HCT116 (cell line): ENCODE results near the gene OSBP2. TPM values are rescaled to one million over a fixed set of nuclear protein-coding genes. Genes with fewer than 3 reads are reported as not detected.

Experiments used
- ATAC-seq: fragments of 200-7000 bp; cut with Tn5 transposase; 2 replicates; pipeline ENCODE4 v1.9.1; 2020; ENCODE audit warnings: mild to moderate bottlenecking, moderate library complexity
- BruUV-seq: library from RNA; stranded (reverse); fragments of 400-500 nt; replicated peaks from 2 replicates; lab custom pipeline; 2021; lab: Mats Ljungman, UMichigan
- CTCF ChIA-PET: fragments of 300-600 bp; sonication (Branson Sonifier 250); formaldehyde crosslinking; loops from one replicate; lab custom pipeline; 2021; ENCODE audit warnings: antibody characterized with exemption; lab: Charles Lee
- POLR2A ChIA-PET: fragments of 300-600, 350-600 bp; sonication (Branson Sonifier 250); formaldehyde crosslinking; loops from one replicate; lab custom pipeline; 2021; ENCODE audit warnings: antibody characterized with exemption; lab: Charles Lee
- RAD21 ChIA-PET, 2 experiments: fragments of 300-600 bp; sonication (Branson Sonifier 250); formaldehyde crosslinking; loops; one replicate each; lab custom pipeline; 2023; ENCODE audit warnings: low total read pairs in 2 of 2; ENCODE audit not compliant: uncharacterized antibody in 2 of 2, unreplicated experiment in 2 of 2, low non-redundant PET in 1 of 2; lab: Charles Lee
- DNase-seq: peaks from one replicate; pipeline ENCODE4 v3.0.0-alpha.2; 2010; ENCODE audit warnings: low read depth, low spot score
- H2AFZ ChIP-seq: fragments of 200-600 bp; shearing (Covaris generic), sonication (generic); 2 replicates; pipeline ENCODE4 v1.6.1; 2017; ENCODE audit warnings: low read depth, mixed run types, mixed read lengths, antibody characterized with exemption, low read length; ENCODE audit not compliant: poor library complexity, severe bottlenecking
- H3K27ac ChIP-seq: 2 replicates; pipeline ENCODE4 v1.5.1; 2012; ENCODE audit warnings: low read depth, low read length
- H3K27me3 ChIP-seq: fragments of 200-600 bp; sonication (generic); 2 replicates; pipeline ENCODE4 v1.6.1; 2016; ENCODE audit warnings: mixed run types, low read length, mixed read lengths; ENCODE audit not compliant: insufficient read depth
- H3K36me3 ChIP-seq, 2 experiments: fragments of 200-500 bp in 1 of 2; fragments of 200-600 bp in 1 of 2; sonication (Bioruptor generic) in 1 of 2; sonication (generic) in 1 of 2; 2 replicates each; pipeline versions ENCODE4 v1.5.1 to v1.6.1; 2014 to 2016; ENCODE audit warnings: low read length in 2 of 2, inconsistent platforms in 1 of 2, mixed read lengths in 1 of 2, mixed run types in 1 of 2; ENCODE audit not compliant: insufficient read depth in 2 of 2, control insufficient read depth in 1 of 2
- H3K4me1 ChIP-seq, 2 experiments: fragments of 200-600 bp in 1 of 2; sonication (generic) in 1 of 2; 2 replicates each; pipeline versions ENCODE4 v1.5.1 to v1.6.1; 2012 to 2017; ENCODE audit warnings: low read length in 2 of 2, inconsistent platforms in 1 of 2, mild to moderate bottlenecking in 1 of 2, mixed read lengths in 1 of 2, mixed run types in 1 of 2, moderate library complexity in 1 of 2; ENCODE audit not compliant: insufficient read depth in 2 of 2, control insufficient read depth in 1 of 2
- H3K4me2 ChIP-seq: fragments of 200-600 bp; sonication (generic); 2 replicates; pipeline ENCODE4 v1.6.1; 2017; ENCODE audit warnings: mixed run types, low read length, mixed read lengths
- H3K4me3 ChIP-seq, 2 experiments: fragments of 200-600 bp in 1 of 2; sonication (generic) in 1 of 2; replicated peaks in 1 of 2; 2 replicates each; pipeline ENCODE4 v1.5.1; 2011 to 2016; ENCODE audit warnings: low read length in 2 of 2, control low read depth in 1 of 2, low read depth in 1 of 2, mild to moderate bottlenecking in 1 of 2, mixed read lengths in 1 of 2, mixed run types in 1 of 2
- H3K79me2 ChIP-seq: fragments of 200-600 bp; sonication (generic); 2 replicates; pipeline ENCODE4 v1.6.1; 2017; ENCODE audit warnings: mild to moderate bottlenecking, mixed run types, low read length, moderate library complexity, mixed read lengths; ENCODE audit not compliant: insufficient read depth
- H3K9ac ChIP-seq: fragments of 200-600 bp; sonication (generic); 2 replicates; pipeline ENCODE4 v1.6.1; 2016; ENCODE audit warnings: low read length, mixed read lengths
- H3K9me2 ChIP-seq: fragments of 200-600 bp; sonication (generic), shearing (Covaris generic); 2 replicates; pipeline ENCODE4 v1.6.1; 2017; ENCODE audit warnings: mixed run types, mild to moderate bottlenecking, moderate library complexity; ENCODE audit not compliant: insufficient read depth
- H3K9me3 ChIP-seq, 2 experiments: fragments of 200-500 bp in 1 of 2; fragments of 200-600 bp in 1 of 2; sonication (Bioruptor generic) in 1 of 2; sonication (generic) in 1 of 2; 2 replicates each; pipeline ENCODE4 v1.6.1; 2014 to 2017; ENCODE audit warnings: low read length in 2 of 2, mixed read lengths in 2 of 2, inconsistent platforms in 1 of 2, low read depth in 1 of 2, mild to moderate bottlenecking in 1 of 2, mixed run types in 1 of 2, moderate library complexity in 1 of 2; ENCODE audit not compliant: control insufficient read depth in 1 of 2, insufficient read depth in 1 of 2
- H4K20me1 ChIP-seq: fragments of 200-600 bp; sonication (generic), shearing (Covaris generic); 2 replicates; pipeline ENCODE4 v1.6.1; 2017; ENCODE audit warnings: mixed run types, mild to moderate bottlenecking, moderate library complexity; ENCODE audit not compliant: insufficient read depth
- ATF3 ChIP-seq: IDR thresholded peaks from 2 replicates; pipeline ENCODE4 v1.6.1; 2012
- CBX3 ChIP-seq: IDR thresholded peaks from 2 replicates; pipeline ENCODE4 v1.6.1; 2012; ENCODE audit warnings: low read depth
- EGR1 ChIP-seq: IDR thresholded peaks from 2 replicates; pipeline ENCODE4 v1.6.1; 2012; ENCODE audit warnings: low read depth
- EZH2 ChIP-seq: fragments of 200-600 bp; sonication (generic); IDR thresholded peaks from 2 replicates; pipeline ENCODE4 v1.6.1; 2017; ENCODE audit warnings: antibody characterized with exemption, mixed run types
- EZH2phosphoT487 ChIP-seq: fragments of 200-600 bp; IDR thresholded peaks from 2 replicates; pipeline ENCODE4 v1.6.1; 2018; ENCODE audit warnings: antibody characterized with exemption, borderline replicate concordance
- JUND ChIP-seq: IDR thresholded peaks from 2 replicates; pipeline ENCODE4 v1.6.1; 2012
- MAX ChIP-seq: IDR thresholded peaks from 2 replicates; pipeline ENCODE4 v1.6.1; 2012
- POLR2A ChIP-seq: IDR thresholded peaks from 2 replicates; pipeline ENCODE4 v1.7.0; 2011; ENCODE audit warnings: borderline replicate concordance; ENCODE audit not compliant: insufficient read depth, insufficient read length; ENCODE audit errors: extremely low read depth
- RAD21 ChIP-seq: IDR thresholded peaks from 2 replicates; pipeline ENCODE4 v1.6.1; 2012; ENCODE audit warnings: low read depth, mild to moderate bottlenecking
- REST ChIP-seq: IDR thresholded peaks from 2 replicates; pipeline ENCODE4 v1.6.1; 2012; ENCODE audit warnings: low read depth
- SP1 ChIP-seq: IDR thresholded peaks from 2 replicates; pipeline ENCODE4 v1.6.1; 2012; ENCODE audit warnings: low read depth
- TCF7L2 ChIP-seq: IDR thresholded peaks from 2 replicates; pipeline ENCODE4 v1.7.0; 2011; ENCODE audit warnings: borderline replicate concordance, inconsistent platforms; ENCODE audit not compliant: insufficient read depth, insufficient read length; ENCODE audit errors: extremely low read depth
- ZBTB33 ChIP-seq: IDR thresholded peaks from 2 replicates; pipeline ENCODE4 v1.6.1; 2011; ENCODE audit warnings: mild to moderate bottlenecking, low read length, moderate library complexity; ENCODE audit not compliant: insufficient replicate concordance; ENCODE audit errors: extremely low read depth
- ZFX ChIP-seq: fragments of 450-650 bp; IDR thresholded peaks from 2 replicates; pipeline ENCODE4 v1.6.1; 2017
- intact Hi-C: fragments of 100-400 bp; cut with micrococcal nuclease; formaldehyde crosslinking; loops from 2 replicates; pipeline ENCODE4 v1.10.0; 2022
- total RNA-seq: library from RNA; stranded (reverse); gene quantifications from one replicate; pipeline ENCODE4 v1.2.1, GENCODE V29; 2021; ENCODE audit not compliant: unreplicated experiment

OSBP2 gene
- total RNA-seq, 1 experiment from 2014 or later = 12.9 TPM

- RAD21 ChIA-PET = no interaction called here
- Histone ChIP-seq H3K36me3 (no peaks in the 10 kb centered on the region), H3K9me3 (no peaks in the 10 kb centered on the region), H2AFZ (no peak overlapping the region), H3K79me2 (peaks cover 3% of the 10 kb centered on the region; the same call in 1 of the 2 replicates)
- intact Hi-C loops = no loop called here
- CTCF ChIA-PET = no interaction called here
- POLR2A ChIA-PET = no interaction called here
- TF ChIP-seq POLR2A (no peak), ATF3 (no peak), EZH2 (no peak)
- TF ChIP-seq, all 23 proteins: peak for 0
- Histone ChIP-seq H3K4me3 (no peak overlapping the region), H3K9me2 (no peaks in the 10 kb centered on the region), H4K20me1 (no peaks in the 10 kb centered on the region), H3K27ac (no peak overlapping the region), H3K9ac (no peak overlapping the region), H3K4me1 (peaks cover 0 to 25% of the 10 kb centered on the region in 2 experiments; a peak in 1 of 4 replicates), H3K27me3 (no peaks in the 10 kb centered on the region), H3K4me2 (no peak overlapping the region)
- no peak for ATAC-seq
- no TSS peak for BruUV-seq
- DNase-seq = no peak
Measured at GRCh38 chr22:30824096-30824495, 129.4 kb downstream of the OSBP2 start.

GRCh38 chr22:30824711-30825110 is 130.0 kb downstream of the OSBP2 start:
- Histone ChIP-seq H3K9ac (no peak overlapping the region), H3K4me2 (no peak overlapping the region), H3K9me2 (no peaks in the 10 kb centered on the region), H3K27me3 (no peaks in the 10 kb centered on the region), H3K79me2 (peaks cover 3% of the 10 kb centered on the region; the same call in 1 of the 2 replicates), H2AFZ (no peak overlapping the region), H3K4me1 (peaks cover 3 to 31% of the 10 kb centered on the region in 2 experiments), H4K20me1 (no peaks in the 10 kb centered on the region), H3K27ac (no peak overlapping the region), H3K4me3 (no peak overlapping the region), H3K9me3 (no peaks in the 10 kb centered on the region), H3K36me3 (no peaks in the 10 kb centered on the region)
- RAD21 ChIA-PET = no interaction called here
- ATAC-seq (no peak), DNase-seq (no peak)
- POLR2A ChIA-PET = no interaction called here
- no peak for TF ChIP-seq ZFX
- TF ChIP-seq ZBTB33 = no peak
- no peak for TF ChIP-seq MAX
- no peak for TF ChIP-seq EZH2phosphoT487
- no peak for TF ChIP-seq JUND
- TF ChIP-seq SP1 = no peak
- TF ChIP-seq TCF7L2 = no peak
- TF ChIP-seq EGR1 = no peak
- no peak for TF ChIP-seq CBX3
- TF ChIP-seq REST = no peak
- no peak for TF ChIP-seq RAD21
- BruUV-seq = no TSS peak
- intact Hi-C loops = no loop called here
- CTCF ChIA-PET = no interaction called here
